ENCODE measurements around the gene GRM4. TPM values are rescaled to one million over a fixed set of nuclear protein-coding genes. Genes with fewer than 3 reads are reported as not detected.
A peak's percentile ranks its signal among the peaks of the same experiment; 100 is the strongest.
"Not testable (repeated sequence)": the region's sequence is repeated elsewhere in the genome, so short reads cannot be mapped to it uniquely, and the experiment has no call there.

GRM4 gene
- total RNA-seq, 1 experiment from 2014 or later, result 0.41 TPM

DNA sequence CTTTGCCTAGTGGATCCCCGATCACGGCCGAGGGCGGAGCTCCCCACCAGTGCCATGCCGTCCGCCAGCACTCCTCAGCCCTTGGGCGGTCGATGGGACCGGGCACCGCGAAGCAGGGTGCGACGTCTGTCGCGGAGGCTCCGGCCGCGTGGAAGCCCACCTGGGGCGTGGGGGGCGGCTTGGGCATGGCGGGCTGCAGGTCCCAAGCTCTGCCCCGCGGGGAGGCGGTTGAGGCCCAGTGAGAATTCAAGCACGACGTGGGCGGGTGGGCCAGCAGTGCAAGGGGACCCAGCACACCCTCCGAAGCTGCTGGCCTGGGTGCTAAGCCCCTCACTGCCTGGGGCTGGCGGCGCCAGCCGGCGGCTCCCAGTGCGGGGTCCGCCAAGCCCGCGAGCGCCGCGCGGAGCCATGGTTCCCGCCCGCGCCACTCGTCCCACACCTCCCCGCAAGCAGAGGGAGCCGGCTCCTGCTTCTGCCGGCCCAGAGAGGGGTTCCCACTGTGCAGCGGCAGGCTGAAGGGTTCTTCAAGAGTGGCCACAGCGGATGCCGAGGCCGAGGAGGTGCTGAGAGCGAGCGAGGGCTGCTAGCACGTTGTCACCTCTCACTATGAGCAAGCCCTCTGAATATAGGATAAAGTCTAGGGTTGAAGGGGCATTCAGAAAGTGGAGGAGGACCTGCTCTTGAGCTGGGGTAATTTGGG lies 128.6 kb downstream of the GRM4 start:
- BruUV-seq (replicated peaks), result no TSS peak
- POLR2A ChIA-PET (ENCODE audit: low non-redundant PET), result no interaction called here
- Histone ChIP-seq H3K9me3 (ENCODE audit: low read depth, low read length, poor library complexity, severe bottlenecking) (no peaks in the 10 kb centered on the region), H3K4me1 (ENCODE audit: insufficient read depth, low read length, poor library complexity, severe bottlenecking) (no peaks in the 10 kb centered on the region), H3K27me3 (replicated peaks; ENCODE audit: insufficient read depth, low read depth, low read length, poor library complexity) (no peaks in the 10 kb centered on the region), H3K4me3 (ENCODE audit: low read depth, low read length, poor library complexity, severe bottlenecking) (no peak overlapping the region), H3K27ac (ENCODE audit: low read depth, low read length, poor library complexity, severe bottlenecking) (no peak overlapping the region), H3K36me3 (ENCODE audit: insufficient read depth, low read length, poor library complexity, severe bottlenecking) (no peaks in the 10 kb centered on the region)
- CTCF ChIA-PET, result no interaction called here
- TF ChIP-seq, protein P1, sequence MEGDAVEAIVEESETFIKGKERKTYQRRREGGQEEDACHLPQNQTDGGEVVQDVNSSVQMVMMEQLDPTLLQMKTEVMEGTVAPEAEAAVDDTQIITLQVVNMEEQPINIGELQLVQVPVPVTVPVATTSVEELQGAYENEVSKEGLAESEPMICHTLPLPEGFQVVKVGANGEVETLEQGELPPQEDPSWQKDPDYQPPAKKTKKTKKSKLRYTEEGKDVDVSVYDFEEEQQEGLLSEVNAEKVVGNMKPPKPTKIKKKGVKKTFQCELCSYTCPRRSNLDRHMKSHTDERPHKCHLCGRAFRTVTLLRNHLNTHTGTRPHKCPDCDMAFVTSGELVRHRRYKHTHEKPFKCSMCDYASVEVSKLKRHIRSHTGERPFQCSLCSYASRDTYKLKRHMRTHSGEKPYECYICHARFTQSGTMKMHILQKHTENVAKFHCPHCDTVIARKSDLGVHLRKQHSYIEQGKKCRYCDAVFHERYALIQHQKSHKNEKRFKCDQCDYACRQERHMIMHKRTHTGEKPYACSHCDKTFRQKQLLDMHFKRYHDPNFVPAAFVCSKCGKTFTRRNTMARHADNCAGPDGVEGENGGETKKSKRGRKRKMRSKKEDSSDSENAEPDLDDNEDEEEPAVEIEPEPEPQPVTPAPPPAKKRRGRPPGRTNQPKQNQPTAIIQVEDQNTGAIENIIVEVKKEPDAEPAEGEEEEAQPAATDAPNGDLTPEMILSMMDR (conservative IDR thresholded peaks at IDR 0.05; ENCODE audit: low read depth, low read length), result no peak
- TF ChIP-seq EZH2 (IDR thresholded peaks at IDR 0.05; ENCODE audit: borderline replicate concordance, low read depth, low read length, poor library complexity, severe bottlenecking), result no peak
- intact Hi-C loops (cut with micrococcal nuclease; ENCODE audit: unreplicated experiment), result no loop called here
- no peak for DNase-seq (ENCODE audit: low spot score)

DNA sequence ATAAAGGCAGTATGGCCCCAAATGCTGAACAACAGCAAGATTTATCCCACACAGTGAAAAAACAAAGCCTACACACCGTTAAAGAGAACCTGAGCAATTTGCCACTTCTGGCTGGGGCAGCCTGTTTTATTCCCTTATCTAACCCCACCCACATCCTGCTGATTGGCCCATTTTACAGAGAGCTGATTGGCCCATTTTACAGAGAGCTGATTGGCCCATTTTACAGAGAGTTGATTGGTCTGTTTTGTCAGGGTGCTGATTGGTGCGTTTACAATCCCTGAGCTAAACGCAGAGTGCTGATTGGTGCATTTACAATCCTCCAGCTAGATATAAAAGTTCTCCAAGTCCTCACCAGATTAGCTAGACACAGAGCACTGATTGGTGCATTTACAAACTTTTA lies 129.3 kb downstream of the GRM4 start:
- POLR2A ChIA-PET (ENCODE audit: low non-redundant PET); H3K27me3 ChIP-seq (replicated peaks; ENCODE audit: insufficient read depth, low read depth, low read length, poor library complexity): not testable (repeated sequence)

DNA sequence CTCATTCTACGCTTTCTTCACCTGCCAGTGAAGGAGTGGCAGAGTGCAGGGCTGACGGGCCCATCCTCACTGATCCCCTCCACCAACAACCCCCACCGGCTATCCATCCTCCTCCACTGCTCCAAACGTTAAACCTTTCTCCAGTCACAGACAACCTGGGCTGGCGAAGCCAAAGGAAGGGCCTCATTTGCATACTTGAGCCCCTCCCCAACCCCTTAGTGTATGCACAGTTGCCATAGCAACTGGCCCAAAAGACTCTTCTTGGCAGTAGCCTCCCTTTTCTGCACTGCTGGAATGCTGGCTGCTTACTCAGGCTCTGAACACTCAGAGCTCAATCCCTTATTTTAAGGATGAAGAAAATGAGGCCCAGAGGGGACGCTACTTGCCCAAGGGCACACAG lies 130.3 kb downstream of the GRM4 start:
- POLR2A ChIA-PET (ENCODE audit: low non-redundant PET), result no interaction called here
- intact Hi-C loops (cut with micrococcal nuclease; ENCODE audit: unreplicated experiment), result no loop called here
- no TSS peak for BruUV-seq (replicated peaks)
- no peak overlapping the region for H3K4me3 ChIP-seq (ENCODE audit: low read depth, low read length, poor library complexity, severe bottlenecking)
- no peaks in the 10 kb centered on the region for H3K27me3 ChIP-seq (replicated peaks; ENCODE audit: insufficient read depth, low read depth, low read length, poor library complexity)
- CTCF ChIA-PET, result no interaction called here
- no peaks in the 10 kb centered on the region for H3K4me1 ChIP-seq (ENCODE audit: insufficient read depth, low read length, poor library complexity, severe bottlenecking)
- TF ChIP-seq, protein P1 (conservative IDR thresholded peaks at IDR 0.05; ENCODE audit: low read depth, low read length), result no peak
- no peak for TF ChIP-seq EZH2 (IDR thresholded peaks at IDR 0.05; ENCODE audit: borderline replicate concordance, low read depth, low read length, poor library complexity, severe bottlenecking)
- no peaks in the 10 kb centered on the region for H3K36me3 ChIP-seq (ENCODE audit: insufficient read depth, low read length, poor library complexity, severe bottlenecking)
- no peaks in the 10 kb centered on the region for H3K9me3 ChIP-seq (ENCODE audit: low read depth, low read length, poor library complexity, severe bottlenecking)
- DNase-seq (ENCODE audit: low spot score), result peak; percentile 48
- no peak overlapping the region for H3K27ac ChIP-seq (ENCODE audit: low read depth, low read length, poor library complexity, severe bottlenecking)

More for the DNA sequence above, 129.3 kb downstream of the GRM4 start:
- H3K27ac ChIP-seq (ENCODE audit: low read depth, low read length, poor library complexity, severe bottlenecking); H3K4me3 ChIP-seq (ENCODE audit: low read depth, low read length, poor library complexity, severe bottlenecking); DNase-seq (ENCODE audit: low spot score); H3K9me3 ChIP-seq (ENCODE audit: low read depth, low read length, poor library complexity, severe bottlenecking); H3K36me3 ChIP-seq (ENCODE audit: insufficient read depth, low read length, poor library complexity, severe bottlenecking); intact Hi-C loops (cut with micrococcal nuclease; ENCODE audit: unreplicated experiment); BruUV-seq (replicated peaks); CTCF ChIA-PET; H3K4me1 ChIP-seq (ENCODE audit: insufficient read depth, low read length, poor library complexity, severe bottlenecking): not testable (repeated sequence)

DNA sequence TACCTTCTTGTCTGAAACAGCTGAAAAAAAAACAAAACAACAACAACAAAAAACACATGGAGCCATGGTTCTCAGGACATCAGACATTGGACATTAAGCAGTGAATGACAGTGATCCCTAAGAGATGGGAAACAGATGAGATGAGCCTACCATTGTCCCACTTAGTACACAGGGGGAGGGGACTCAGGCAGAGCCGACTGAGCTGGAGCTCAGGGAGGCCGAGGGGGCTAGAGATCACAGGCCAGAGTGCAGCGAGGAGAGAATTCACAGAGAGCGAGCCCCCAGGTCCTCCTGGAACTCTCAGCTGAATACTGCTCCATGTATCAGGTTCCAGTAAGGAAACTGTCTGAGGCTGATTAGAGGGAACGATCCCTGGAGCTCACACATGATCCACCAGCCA lies 134.6 kb downstream of the GRM4 start:
- ChIA-PET POLR2A (ENCODE audit: low non-redundant PET) (no interaction called here), CTCF (no interaction called here)
- no peaks in the 10 kb centered on the region for H3K36me3 ChIP-seq (ENCODE audit: insufficient read depth, low read length, poor library complexity, severe bottlenecking)
- no peaks in the 10 kb centered on the region for H3K9me3 ChIP-seq (ENCODE audit: low read depth, low read length, poor library complexity, severe bottlenecking)
- H3K27me3 ChIP-seq (replicated peaks; ENCODE audit: insufficient read depth, low read depth, low read length, poor library complexity), result no peaks in the 10 kb centered on the region
- no TSS peak for BruUV-seq (replicated peaks)
- intact Hi-C loops (cut with micrococcal nuclease; ENCODE audit: unreplicated experiment), result no loop called here
- no peaks in the 10 kb centered on the region for H3K4me1 ChIP-seq (ENCODE audit: insufficient read depth, low read length, poor library complexity, severe bottlenecking)
- TF ChIP-seq, protein P1 (conservative IDR thresholded peaks at IDR 0.05; ENCODE audit: low read depth, low read length), result no peak
- no peak for TF ChIP-seq EZH2 (IDR thresholded peaks at IDR 0.05; ENCODE audit: borderline replicate concordance, low read depth, low read length, poor library complexity, severe bottlenecking)
- no peak overlapping the region for H3K27ac ChIP-seq (ENCODE audit: low read depth, low read length, poor library complexity, severe bottlenecking)
- no peak overlapping the region for H3K4me3 ChIP-seq (ENCODE audit: low read depth, low read length, poor library complexity, severe bottlenecking)
- no peak for DNase-seq (ENCODE audit: low spot score)
